22Rv1 (cell line): ENCODE data around the gene PDE4DIP.
"Not testable (repeated sequence)": the region's sequence is repeated elsewhere in the genome, so short reads cannot be mapped to it uniquely, and the experiment has no call there.

Experiments
- ZFX ChIP-seq: fragments of 450-650 bp; IDR thresholded peaks from 2 replicates; pipeline ENCODE4 v1.6.1; 2017; ENCODE audit warnings: antibody characterized with exemption, borderline replicate concordance
- TF ChIP-seq, protein P1 (sequence below): fragments of 450-650 bp; IDR thresholded peaks from 2 replicates; pipeline ENCODE4 v1.5.1; 2017; ENCODE audit warnings: mild to moderate bottlenecking

DNA sequence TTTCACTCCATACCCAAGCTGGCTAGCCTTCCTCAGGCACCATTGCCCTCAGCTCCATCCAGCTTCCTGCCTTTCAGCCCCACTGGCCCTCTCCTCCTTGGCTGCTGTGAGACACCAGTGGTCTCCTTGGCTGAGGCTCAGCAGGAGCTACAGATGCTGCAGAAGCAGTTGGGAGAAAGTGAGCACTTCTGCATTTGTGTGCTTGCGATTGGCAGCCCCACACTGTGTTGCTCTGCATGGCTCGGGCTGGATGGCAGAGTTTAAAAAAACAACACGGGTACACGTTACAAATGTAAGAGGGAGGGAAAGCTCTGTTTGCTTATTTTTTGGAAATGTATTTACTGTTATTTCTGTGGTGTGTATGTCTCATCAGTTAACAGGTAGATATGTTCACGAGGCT lies 168.4 kb downstream of the PDE4DIP start:
- TF ChIP-seq, protein P1, sequence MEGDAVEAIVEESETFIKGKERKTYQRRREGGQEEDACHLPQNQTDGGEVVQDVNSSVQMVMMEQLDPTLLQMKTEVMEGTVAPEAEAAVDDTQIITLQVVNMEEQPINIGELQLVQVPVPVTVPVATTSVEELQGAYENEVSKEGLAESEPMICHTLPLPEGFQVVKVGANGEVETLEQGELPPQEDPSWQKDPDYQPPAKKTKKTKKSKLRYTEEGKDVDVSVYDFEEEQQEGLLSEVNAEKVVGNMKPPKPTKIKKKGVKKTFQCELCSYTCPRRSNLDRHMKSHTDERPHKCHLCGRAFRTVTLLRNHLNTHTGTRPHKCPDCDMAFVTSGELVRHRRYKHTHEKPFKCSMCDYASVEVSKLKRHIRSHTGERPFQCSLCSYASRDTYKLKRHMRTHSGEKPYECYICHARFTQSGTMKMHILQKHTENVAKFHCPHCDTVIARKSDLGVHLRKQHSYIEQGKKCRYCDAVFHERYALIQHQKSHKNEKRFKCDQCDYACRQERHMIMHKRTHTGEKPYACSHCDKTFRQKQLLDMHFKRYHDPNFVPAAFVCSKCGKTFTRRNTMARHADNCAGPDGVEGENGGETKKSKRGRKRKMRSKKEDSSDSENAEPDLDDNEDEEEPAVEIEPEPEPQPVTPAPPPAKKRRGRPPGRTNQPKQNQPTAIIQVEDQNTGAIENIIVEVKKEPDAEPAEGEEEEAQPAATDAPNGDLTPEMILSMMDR, result not testable (repeated sequence)
- not testable (repeated sequence) for TF ChIP-seq ZFX
